Measurements from ENCODE around the gene VASH1.

- TF ChIP-seq CREB1 (CRISPR knock-in tag; IDR thresholded peaks at IDR 0.05; ENCODE audit: low read depth) (no peak), CTCF (conservative IDR thresholded peaks at IDR 0.05; ENCODE audit: low read depth in 2 of 2) (no peak), ZNF114 (CRISPR knock-in tag; IDR thresholded peaks at IDR 0.05) (no peak)
Observed at GRCh38 chr14:76716285-76716684, 45.0 kb upstream of the VASH1 start.
